Activated CD8-positive, alpha-beta memory T cell treated with anti-CD3 and anti-CD28 coated beads, Interleukin-2, amount 50 U/mL, for 48 hours (primary cell): Measurements from ENCODE around the gene CTIF.
"Not testable (repeated sequence)": the region's sequence is repeated elsewhere in the genome, so short reads cannot be mapped to it uniquely, and the experiment has no call there.

Source experiments
- DNase-seq: peaks from one replicate; pipeline ENCODE4 v3.0.0-alpha.2; 2020

Gene CTIF

DNA sequence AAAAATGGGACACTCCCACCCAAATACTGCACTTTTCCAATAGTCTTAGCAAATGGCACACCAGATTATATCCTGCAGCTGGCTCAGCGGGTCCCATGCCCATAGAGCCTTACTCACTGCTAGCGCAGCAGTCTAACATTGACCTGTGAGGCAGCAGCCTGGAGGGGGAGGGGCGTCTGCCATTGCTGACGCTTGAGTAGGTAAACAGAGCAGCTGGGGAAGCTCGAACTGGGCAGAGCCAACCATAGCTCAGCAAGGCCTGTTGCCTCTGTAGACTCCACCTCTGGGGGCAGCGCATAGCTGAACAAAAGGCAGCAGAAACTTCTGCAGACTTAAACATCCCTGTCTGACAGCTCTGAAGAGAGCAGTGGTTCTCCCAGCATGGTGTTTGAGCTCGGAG lies 110.4 kb downstream of the CTIF start:
- no peak for DNase-seq

DNA sequence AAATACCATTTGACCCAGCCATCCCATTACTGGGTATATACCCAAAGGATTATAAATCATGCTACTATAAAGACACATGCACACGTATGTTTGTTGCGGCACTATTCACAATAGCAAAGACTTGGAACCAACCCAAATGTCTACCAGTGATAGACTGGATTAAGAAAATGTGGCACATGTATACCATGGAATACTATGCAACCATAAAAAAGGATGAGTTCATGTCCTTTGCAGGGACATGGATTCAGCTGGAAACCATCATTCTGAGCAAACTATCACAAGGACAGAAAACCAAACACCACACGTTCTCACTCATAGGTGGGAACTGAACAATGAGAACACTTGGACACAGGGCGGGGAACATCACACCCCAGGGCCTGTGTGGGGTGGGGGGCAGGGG lies 115.8 kb downstream of the CTIF start:
- not testable (repeated sequence) for DNase-seq

DNA sequence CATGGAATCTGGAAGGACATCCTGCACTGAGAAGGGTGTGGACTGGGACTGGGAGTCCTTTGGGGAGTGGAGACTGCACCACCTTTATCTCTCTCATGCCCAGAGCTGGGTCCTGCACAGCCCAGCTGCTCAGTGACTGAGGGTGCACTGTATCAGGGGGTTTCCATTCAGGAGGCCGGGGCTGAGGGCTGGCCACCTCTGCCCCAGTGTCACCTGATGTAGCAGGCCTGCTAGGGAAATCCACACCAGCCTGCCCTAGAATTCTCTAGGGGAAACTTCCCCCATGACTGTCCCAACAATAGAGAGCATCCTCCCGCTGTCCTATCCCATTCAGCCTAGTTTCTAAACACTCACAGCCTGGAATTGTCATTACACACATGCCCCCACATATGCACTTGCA lies 116.7 kb downstream of the CTIF start:
- DNase-seq, result peak; percentile 15

DNA sequence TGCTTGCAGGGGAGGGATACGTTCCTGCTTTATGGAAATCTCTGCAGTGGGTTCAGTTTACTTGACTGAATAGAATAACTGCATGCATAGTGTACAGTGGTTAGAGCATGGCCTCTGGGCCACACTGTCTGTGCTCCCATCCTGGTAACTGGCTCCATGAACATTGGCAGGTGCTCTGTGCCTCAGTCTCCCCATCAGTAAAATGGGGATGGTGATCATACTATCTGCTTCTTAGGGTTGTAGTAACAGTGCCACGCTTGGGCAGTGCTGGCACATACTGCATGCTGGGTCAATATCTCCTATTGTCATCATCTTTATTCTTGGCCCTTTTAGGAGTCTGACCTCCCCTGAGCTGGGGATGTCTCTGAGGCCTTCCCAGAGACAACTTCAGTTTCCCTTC lies 117.3 kb downstream of the CTIF start:
- no peak for DNase-seq

DNA sequence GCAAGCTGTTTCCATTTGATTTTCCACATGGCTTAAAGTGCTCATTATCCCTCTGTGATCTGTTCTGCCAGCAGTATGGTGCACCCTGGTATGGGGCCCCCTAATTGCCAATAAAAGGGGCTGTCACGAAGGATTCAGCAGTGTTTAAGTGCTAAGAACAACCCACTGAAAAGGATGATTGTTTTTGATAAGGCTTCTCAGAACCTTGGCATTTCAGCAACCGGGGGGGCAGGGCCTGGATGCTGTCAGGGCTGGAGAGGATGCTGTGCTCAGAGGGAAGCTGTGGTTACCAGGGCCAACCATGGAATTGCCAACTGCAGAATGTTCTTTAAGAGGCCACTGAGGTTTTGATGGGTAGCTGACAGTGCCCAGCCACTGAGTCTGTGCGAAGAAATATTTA lies 117.8 kb downstream of the CTIF start:
- DNase-seq, result peak; percentile 15

DNA sequence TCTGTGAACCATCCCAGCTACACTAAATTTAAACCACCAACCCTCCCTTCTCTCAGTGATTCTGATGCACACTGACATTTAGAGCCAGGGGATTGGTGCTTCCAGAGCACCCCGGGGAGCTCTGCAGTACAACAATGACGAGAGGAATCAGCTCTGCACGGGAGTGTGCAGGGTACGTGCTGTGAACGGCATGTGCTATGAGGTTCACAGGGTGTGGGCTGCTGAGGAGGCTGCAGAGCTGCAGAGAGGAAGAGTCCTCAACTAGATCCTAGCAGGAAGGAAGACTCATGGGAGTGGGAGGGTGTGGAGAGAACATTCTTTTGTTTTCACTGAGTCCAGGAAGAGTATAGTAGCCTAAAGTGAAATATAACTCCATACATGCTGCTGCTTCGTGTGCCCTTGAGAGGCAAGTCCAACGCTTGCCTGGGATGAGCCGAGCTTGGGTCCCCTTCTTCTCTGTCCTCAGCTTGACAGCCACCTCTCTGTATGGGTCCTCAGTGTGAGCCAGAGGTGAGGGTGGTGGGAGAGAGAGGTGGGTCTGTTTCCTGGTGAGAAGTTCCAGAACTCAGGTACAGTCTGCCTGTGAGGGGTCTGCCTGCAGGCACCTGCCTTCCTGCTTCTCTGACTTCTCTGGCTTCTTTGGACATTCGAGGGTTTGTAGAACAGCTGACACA lies 118.8 kb downstream of the CTIF start:
- DNase-seq, result peak; percentile 32

DNA sequence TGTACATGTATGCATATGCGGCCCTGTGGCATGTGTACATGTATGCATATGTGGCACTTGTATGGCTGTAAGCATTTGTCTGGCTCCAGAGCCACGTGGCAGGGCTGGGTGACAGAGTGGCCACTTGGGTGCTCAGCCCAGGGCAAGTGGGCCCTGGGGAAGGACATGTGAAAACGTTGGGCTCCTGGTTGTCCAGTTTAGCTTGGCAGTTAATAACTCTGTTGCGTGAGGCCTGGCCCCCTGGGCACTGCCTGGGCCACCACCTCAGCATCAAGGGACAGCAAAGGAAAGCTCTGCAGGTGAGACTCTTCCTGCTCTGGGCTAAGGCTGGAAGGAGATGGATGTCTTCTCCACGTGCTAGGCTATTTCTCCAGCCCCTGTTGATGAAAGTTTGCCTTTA lies 119.9 kb downstream of the CTIF start:
- DNase-seq, result peak; percentile 17

DNA sequence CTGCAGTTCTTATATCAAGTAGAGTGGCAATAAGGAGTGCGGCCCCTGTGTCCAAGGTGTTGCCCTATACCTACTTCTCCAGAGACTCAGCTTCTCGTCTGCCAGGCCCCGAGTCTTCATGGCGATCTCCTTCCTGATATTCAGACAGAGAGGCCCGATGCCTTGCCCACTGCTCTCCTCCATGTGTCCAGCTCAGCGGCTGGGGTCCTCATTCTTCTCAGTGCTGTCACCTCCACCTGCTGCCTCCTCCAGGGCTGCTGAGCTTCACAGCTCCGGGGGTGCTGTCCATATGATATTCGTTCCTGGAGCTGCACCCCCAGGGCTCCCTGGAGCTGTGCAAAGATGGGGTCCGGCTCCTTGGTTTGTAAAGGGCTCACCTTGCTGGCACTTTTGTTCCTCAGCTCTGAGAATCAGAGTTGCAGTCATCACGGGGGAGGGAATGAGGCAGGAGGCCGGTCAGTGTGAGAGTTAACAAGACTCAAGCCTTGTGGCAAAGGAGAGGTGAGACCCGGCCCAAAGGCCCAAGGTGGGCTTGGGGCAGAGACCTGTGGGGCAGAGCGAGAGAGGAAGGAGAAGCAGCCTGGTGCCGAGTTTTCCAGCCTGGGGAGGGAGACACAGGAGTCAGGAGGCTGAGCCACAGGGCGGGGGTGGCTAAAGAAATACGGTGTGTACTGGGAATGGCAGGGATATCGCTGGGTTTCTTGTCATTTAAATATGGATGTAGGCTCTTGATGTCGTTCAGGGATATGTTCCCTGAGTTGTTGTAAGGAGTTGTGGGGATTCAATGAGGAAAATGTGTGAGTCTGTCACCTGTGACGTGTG lies 120.6 kb downstream of the CTIF start:
- peak; percentile 38 for DNase-seq

DNA sequence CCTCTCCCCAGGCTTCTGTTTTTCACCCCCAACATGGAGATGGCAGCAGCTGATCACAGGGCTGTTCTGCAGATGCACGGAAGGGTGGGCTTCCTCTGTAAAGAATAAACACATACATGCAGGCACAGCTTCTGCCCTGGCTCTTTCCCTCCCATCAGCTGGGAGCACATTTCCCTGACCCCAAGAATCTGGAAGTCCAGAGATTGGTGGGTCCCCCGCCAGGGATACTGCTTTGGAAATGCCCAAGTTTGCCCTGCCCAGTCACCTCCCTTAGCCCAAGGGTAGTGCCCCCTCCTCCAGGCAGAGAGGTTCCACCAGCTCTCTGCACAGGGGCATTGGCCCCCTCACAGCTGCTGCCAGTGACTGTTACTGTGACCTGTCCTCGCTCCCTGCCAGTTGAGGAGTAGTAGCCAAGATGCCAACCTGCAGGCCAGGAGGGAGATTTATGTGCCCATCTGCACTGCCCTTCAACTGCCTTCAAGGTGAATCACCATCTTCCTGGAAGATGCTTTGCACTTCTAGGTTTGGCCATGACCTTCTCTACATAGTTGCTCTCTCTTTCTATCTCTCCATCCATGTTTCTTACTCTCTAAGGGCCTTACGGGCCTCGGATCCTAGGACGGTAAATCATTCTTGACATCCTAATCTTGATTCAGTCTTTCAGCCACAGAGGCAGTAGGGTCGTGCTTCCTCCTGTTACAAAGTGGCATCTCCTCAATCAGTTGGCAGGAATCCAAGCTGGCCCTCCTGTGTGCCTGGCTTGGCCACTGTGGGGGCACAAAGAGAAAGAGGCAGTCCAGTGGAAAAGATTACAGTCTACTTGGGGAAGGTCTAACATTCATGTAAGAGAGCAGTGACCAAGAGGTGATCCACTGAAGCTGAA lies 121.8 kb downstream of the CTIF start:
- DNase-seq, result peak; percentile 34

DNA sequence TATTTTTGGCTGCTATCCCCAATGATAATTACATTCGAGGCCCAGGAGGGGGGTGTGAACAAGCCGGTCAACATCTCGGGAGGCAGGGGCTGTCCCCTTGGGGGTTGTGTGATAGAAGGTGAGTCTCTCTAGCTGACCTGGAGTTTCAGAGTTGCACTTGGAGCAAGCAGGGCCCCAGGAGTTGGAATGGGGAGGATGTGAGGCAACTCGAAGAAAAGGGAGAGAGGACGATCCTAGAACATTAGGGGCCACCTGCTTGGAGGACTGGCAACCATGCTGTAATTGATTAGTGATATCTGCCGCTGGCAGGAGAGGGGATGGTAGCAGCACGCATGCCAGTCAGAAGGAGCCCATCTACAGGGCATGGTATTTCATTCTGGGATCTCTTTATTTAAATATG lies 122.6 kb downstream of the CTIF start:
- DNase-seq, result no peak

DNA sequence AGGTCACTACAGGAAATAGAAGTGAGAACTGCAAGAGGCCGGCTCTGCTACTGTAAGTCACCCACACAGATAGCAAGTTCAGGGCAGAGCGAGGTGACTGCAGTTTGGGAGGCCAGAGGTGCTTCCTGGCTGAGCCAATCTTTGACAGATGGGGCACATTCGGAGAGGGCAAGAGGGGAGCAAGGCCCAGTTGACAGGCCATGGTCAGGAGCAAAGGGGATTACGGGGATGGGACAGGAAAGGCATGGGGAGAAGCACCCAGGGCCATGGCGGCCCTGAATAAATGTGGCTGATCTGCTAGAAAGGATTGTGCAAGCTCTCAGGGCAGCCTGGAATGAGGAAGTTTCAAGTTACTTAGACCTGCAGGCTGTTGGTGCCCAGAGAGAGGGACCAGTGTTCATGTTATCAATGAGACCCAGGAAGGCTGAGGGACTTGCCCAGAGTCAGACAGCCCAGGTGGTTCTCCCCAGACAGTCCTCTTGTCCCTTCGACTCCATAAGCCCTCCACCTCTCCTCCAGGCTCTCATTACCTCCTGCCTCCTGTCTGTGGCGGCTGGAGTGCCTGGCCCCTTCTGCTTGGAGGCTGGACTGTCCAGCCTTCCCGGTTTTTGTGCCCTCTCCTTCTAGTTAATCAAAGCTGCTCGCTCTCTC lies 123.3 kb downstream of the CTIF start:
- DNase-seq, result no peak

DNA sequence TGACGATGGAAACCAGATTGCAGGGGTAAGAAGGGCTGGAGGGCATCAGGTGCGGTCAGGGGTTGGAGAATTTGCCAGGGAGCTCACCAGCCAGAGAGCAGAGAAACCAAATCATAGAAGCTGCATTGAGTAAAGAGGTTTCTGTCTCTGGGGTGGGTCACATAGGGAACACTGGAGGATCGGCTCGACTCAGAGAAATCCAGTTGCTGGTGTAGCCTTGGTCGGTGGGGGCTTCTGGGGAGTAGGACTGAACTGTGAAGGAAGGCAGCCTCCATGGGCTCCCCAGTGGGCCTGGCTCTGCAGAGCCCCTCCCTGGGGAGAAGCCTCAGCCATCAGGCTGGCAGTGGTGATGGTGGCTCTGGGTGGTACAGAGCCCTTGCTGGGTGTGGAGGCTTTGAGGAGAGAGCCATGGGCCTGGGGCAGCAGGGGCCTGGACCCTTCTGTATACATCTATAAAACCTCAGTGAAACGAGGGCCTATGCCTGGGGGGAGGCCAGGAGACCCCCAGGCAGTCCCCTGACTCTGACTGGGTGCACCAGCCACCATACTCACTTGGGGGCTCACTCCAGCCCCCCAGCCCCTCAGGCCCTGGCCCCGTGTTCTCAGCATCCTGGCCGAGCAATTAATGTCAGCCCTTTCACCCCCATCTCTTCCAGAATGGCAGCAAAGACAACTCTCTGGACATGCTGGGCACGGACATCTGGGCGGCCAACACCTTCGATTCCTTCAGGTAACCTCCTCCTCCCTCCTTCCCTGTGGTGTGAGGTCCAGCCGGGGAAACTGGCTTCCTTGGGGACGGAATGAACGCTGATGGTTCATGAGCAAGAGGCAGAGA lies 124.5 kb downstream of the CTIF start:
- no peak for DNase-seq

DNA sequence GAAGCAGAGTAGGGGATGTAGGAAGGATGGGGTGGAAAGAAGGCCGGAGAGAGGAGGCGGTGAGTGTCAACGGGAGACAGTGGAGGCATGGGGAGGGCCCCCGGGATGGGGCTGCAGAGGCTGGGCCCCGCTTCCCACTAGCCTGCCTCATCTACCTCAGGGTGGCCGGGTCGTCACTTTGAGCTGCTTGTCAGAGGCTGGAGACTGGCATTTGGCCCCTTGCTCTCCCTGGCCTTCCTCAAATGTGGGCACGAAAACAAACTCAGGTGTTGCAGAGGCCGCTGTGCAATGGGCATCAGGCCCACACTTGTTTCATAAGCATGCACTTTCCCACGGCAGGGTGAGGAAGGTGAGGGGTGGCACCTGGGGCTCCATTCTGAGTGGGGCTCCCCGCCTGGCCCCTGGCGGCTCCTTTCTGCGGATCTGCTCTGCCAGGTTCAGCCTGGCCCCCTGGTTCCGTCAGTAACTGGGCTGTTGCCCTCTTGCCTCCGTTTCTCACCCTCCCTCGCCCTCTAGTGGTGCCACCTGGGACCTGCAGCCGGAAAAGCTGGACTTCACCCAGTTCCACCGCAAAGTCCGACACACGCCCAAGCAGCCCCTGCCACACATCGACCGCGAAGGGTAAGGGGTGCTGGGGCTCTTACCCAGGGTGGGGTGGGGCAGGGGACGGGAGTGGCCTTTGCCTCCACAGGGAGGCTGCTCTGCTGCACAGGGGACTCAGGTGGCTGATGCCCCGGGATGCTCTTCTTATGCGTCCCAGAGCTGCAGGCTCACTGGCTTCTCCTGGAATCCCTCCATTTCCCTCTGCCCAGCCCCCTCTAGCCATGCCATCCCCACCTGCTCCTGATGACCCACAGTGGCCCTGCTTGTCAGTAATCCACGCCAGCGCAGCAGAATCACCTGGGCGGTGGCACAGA lies 125.4 kb downstream of the CTIF start:
- peak; percentile 85 for DNase-seq

DNA sequence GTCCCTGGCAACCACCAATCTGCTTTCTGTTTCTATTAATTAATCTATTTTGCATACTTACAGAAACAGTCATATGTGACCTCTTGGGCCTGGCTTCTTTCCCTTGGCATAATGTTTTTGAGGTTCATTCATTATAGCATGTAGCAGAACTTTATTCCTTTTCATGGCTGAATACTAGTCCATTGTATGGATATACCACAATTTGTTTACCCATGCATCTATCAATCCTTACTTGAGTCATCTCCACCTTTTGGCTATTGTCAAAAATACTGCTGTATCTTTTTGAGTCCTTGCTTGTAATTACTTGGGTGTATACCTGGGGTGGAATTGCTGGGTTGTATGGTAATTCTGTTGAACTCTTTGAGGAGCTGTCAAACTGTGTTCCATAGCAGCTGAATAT lies 126.8 kb downstream of the CTIF start:
- no peak for DNase-seq

DNA sequence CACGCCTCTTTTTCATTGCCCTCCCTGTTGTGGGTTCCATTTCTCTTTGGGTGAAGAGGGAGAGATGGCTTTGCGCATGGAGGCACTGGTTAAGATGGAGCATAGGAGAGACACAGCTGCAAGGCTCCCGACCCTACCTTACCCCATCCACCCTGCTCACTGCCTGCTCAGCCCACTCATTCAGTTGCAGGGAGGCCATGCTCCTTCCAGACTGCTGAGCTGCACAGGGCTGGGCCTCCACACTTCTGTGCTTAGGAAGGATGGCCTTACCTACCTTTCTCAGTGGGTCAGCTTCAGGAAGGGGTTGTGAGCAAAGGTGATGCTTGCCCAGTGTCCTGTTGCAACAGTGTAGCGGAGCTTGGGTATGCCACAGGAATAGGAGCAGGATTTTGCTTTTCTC lies 127.8 kb downstream of the CTIF start:
- no peak for DNase-seq

DNA sequence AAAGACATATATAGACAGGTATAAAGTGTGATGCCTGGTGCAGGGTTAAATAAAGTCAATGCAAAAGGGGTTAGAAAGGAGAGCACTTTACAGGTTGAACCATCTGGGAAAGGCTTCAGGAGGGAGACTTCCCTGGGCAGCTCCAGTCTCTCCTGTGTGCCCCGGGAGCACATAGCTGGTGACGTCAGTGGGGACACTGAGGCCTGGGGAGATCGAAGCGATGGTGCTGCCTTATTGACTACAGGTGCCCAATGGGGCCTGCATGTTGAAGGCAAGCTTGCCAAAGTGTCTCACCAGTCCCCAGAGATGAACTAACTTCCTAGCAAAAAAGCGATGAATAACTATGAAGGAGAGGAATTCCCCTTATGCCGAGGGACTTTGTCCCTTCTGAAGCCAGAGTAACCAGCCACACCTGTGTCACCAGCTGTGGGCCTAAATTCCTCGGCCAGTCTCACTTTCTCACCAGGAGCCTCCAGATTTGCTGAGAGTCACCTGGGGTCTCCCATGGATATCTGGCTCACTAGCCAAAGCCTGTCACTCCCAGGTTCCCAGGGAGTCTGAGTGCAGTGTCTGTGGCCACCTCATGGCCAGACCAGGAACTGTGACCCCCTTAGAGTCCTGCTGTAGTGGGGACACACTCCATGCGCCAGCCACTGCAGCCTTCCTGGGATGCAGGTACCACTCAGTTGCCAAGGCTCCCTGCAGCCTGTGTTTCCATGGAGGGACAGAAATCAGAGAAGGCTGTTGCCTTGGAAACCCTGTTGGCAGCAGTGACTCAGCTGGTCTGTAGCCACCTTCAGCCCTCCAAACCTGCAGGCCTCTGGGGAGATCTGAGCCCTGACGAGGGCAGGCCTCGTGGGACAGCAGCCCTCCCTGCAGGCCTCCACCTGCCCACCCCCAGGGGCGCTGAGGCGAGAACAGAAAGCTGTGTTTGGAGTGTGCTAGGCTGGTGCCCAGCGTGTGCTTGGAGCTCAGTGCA lies 128.7 kb downstream of the CTIF start:
- DNase-seq, result no peak

DNA sequence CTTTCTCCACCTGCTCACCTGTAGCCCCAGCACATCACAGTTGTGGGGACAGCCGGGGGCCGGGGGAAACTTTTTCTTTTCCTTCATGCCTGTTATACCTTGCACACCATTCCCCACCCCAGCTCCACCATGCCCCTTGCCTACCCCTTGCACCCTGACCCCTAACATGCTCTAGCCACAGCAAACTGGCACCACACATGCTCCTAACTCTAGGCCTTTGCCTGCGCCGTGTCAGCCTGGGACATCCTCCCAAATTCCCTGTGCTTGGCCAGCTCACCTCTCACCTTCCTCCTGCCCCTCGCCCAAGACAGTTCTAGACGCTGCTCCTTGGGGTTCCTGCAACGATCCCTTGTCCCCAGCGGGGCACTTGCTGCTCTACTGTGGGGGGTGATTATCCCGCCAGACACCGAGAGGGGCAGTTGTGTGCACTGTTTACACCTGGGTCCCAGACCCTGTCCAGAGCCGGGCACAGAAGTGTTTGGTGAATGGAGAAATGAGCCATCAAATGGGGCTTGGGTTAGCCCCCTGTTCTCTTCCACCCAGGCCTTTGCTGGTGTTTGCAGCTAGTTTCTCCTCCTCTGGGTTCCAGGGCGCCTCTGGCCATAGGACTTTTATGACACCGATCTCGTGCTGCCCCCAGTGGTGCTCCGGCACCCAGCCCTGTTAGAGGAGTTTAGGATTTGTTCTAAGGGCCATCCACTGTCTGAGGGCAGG lies 129.8 kb downstream of the CTIF start:
- DNase-seq, result no peak

DNA sequence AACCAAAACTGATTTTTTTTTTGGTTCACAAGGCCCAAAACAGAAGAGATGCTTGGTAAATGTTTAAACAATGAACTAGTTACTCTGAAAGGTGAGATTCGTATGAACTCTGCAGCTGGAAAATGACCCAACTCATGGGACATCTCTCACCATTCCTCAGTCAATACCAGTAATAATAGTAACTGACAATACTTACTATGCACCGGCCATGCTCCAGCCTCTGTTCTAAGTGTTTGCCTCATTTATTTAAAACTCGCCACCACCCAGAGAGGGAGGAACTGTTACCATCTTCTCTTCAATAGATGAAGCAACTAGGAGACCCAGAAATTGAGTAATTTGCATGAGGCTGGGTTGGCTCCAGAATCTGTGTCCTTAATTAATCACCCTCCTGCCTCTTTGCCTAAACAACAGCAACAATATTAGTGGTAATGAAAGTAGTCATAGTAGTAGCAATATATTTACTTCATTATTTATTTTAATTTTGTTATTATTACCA lies 130.4 kb downstream of the CTIF start:
- DNase-seq, result no peak
